ENCODE data around the gene ME2.

The ME2 gene

GRCh38 chr18:50918153-50918552 is 39.2 kb downstream of the ME2 start:
- H3K27ac ChIP-seq, result no peak overlapping the region
- no peak for DNase-seq (ENCODE audit: low spot score)
- no peak overlapping the region for H3K4me3 ChIP-seq
- no peak for TF ChIP-seq CTCF (IDR thresholded peaks at IDR 0.05)

- no peak for DNase-seq (ENCODE audit: low spot score)
- Histone ChIP-seq H3K27ac (no peak overlapping the region), H3K4me3 (no peak overlapping the region)
- TF ChIP-seq CTCF (IDR thresholded peaks at IDR 0.05), result no peak
These were observed 45.5 kb downstream of the ME2 start for GRCh38 chr18:50924372-50924771.

GRCh38 chr18:50926521-50926920 is 47.6 kb downstream of the ME2 start:
- DNase-seq (ENCODE audit: low spot score), result no peak
- Histone ChIP-seq H3K27ac (no peak overlapping the region), H3K4me3 (no peak overlapping the region)
- TF ChIP-seq CTCF (IDR thresholded peaks at IDR 0.05), result no peak

GRCh38 chr18:50928551-50928950 is 49.6 kb downstream of the ME2 start:
- H3K4me3 ChIP-seq, result no peak overlapping the region
- TF ChIP-seq CTCF (IDR thresholded peaks at IDR 0.05), result no peak
- DNase-seq (ENCODE audit: low spot score), result no peak
- no peak overlapping the region for H3K27ac ChIP-seq

GRCh38 chr18:50933684-50934083 is 54.8 kb downstream of the ME2 start:
- no peak overlapping the region for H3K4me3 ChIP-seq
- no peak for DNase-seq (ENCODE audit: low spot score)
- no peak for TF ChIP-seq CTCF (IDR thresholded peaks at IDR 0.05)
- no peak overlapping the region for H3K27ac ChIP-seq

- Histone ChIP-seq H3K4me3 (no peak overlapping the region), H3K27ac (no peak overlapping the region)
- no peak for TF ChIP-seq CTCF (IDR thresholded peaks at IDR 0.05)
- DNase-seq (ENCODE audit: low spot score), result no peak
These were observed 55.8 kb downstream of the ME2 start for GRCh38 chr18:50934545-50935211.

- no peak overlapping the region for H3K27ac ChIP-seq
- no peak overlapping the region for H3K4me3 ChIP-seq
- no peak for TF ChIP-seq CTCF (IDR thresholded peaks at IDR 0.05)
- DNase-seq (ENCODE audit: low spot score), result no peak
These were observed 56.7 kb downstream of the ME2 start for GRCh38 chr18:50935493-50936191.
